Measurements from ENCODE around the gene LIMS2.

DNA sequence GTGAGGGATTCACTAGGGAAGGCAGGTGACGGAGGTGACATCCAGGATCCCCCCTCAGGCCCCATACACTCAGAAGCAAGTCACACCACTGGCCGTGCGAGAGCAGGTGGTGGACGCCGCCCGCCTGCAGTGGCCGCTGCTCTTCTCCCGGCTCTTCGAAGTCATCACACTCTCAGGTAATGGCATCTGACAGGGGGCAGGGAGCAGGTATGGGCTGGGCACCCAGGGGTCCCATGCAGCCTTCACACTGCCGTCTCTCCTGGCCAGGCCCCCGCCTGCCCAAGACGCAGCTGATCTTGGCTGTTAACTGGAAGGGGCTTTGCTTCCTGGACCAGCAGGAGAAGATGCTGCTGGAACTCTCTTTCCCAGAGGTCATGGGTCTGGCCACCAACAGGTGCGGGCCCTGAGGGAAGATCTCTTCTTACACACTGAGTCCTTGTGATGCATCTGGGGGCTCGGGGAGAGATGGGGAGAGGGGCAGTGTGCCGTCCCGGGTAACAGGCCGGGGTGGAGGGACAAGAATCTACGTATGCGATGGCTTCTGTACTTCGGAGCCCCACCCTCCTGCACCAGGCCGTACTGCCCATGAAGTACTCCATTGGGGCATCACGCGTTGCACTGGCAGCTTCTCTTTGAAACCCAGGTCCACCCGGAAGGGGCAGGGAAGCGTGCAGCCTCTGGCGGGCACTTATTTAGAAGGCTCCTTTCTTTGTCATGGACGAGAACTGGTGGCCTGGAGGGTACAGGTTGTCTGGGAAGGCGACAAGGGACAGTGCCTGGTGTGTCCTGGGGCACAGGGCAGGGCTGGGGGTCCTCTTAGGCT is 48.2 kb downstream of the LIMS2 start:
- TF ChIP-seq, protein P1, sequence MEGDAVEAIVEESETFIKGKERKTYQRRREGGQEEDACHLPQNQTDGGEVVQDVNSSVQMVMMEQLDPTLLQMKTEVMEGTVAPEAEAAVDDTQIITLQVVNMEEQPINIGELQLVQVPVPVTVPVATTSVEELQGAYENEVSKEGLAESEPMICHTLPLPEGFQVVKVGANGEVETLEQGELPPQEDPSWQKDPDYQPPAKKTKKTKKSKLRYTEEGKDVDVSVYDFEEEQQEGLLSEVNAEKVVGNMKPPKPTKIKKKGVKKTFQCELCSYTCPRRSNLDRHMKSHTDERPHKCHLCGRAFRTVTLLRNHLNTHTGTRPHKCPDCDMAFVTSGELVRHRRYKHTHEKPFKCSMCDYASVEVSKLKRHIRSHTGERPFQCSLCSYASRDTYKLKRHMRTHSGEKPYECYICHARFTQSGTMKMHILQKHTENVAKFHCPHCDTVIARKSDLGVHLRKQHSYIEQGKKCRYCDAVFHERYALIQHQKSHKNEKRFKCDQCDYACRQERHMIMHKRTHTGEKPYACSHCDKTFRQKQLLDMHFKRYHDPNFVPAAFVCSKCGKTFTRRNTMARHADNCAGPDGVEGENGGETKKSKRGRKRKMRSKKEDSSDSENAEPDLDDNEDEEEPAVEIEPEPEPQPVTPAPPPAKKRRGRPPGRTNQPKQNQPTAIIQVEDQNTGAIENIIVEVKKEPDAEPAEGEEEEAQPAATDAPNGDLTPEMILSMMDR (IDR thresholded peaks at IDR 0.05) = no peak
- TF ChIP-seq, protein P2, sequence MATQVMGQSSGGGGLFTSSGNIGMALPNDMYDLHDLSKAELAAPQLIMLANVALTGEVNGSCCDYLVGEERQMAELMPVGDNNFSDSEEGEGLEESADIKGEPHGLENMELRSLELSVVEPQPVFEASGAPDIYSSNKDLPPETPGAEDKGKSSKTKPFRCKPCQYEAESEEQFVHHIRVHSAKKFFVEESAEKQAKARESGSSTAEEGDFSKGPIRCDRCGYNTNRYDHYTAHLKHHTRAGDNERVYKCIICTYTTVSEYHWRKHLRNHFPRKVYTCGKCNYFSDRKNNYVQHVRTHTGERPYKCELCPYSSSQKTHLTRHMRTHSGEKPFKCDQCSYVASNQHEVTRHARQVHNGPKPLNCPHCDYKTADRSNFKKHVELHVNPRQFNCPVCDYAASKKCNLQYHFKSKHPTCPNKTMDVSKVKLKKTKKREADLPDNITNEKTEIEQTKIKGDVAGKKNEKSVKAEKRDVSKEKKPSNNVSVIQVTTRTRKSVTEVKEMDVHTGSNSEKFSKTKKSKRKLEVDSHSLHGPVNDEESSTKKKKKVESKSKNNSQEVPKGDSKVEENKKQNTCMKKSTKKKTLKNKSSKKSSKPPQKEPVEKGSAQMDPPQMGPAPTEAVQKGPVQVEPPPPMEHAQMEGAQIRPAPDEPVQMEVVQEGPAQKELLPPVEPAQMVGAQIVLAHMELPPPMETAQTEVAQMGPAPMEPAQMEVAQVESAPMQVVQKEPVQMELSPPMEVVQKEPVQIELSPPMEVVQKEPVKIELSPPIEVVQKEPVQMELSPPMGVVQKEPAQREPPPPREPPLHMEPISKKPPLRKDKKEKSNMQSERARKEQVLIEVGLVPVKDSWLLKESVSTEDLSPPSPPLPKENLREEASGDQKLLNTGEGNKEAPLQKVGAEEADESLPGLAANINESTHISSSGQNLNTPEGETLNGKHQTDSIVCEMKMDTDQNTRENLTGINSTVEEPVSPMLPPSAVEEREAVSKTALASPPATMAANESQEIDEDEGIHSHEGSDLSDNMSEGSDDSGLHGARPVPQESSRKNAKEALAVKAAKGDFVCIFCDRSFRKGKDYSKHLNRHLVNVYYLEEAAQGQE (IDR thresholded peaks at IDR 0.05) = no peak
- TF ChIP-seq POLR2A (IDR thresholded peaks at IDR 0.05; ENCODE audit: low read length) (no peak), NR3C1 (IDR thresholded peaks at IDR 0.05) (no peak), CEBPB (IDR thresholded peaks at IDR 0.05) (no peak), TP53 (CRISPR knock-in tag; IDR thresholded peaks at IDR 0.05) (no peak)
- TF ChIP-seq, protein P3, sequence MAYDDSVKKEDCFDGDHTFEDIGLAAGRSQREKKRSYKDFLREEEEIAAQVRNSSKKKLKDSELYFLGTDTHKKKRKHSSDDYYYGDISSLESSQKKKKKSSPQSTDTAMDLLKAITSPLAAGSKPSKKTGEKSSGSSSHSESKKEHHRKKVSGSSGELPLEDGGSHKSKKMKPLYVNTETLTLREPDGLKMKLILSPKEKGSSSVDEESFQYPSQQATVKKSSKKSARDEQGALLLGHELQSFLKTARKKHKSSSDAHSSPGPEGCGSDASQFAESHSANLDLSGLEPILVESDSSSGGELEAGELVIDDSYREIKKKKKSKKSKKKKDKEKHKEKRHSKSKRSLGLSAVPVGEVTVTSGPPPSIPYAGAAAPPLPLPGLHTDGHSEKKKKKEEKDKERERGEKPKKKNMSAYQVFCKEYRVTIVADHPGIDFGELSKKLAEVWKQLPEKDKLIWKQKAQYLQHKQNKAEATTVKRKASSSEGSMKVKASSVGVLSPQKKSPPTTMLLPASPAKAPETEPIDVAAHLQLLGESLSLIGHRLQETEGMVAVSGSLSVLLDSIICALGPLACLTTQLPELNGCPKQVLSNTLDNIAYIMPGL (CRISPR knock-in tag; IDR thresholded peaks at IDR 0.05; ENCODE audit: borderline replicate concordance) = no peak
